ENCODE data around the gene RIIAD1.
A peak's percentile ranks its signal among the peaks of the same experiment; 100 is the strongest.

RIIAD1 gene

DNA sequence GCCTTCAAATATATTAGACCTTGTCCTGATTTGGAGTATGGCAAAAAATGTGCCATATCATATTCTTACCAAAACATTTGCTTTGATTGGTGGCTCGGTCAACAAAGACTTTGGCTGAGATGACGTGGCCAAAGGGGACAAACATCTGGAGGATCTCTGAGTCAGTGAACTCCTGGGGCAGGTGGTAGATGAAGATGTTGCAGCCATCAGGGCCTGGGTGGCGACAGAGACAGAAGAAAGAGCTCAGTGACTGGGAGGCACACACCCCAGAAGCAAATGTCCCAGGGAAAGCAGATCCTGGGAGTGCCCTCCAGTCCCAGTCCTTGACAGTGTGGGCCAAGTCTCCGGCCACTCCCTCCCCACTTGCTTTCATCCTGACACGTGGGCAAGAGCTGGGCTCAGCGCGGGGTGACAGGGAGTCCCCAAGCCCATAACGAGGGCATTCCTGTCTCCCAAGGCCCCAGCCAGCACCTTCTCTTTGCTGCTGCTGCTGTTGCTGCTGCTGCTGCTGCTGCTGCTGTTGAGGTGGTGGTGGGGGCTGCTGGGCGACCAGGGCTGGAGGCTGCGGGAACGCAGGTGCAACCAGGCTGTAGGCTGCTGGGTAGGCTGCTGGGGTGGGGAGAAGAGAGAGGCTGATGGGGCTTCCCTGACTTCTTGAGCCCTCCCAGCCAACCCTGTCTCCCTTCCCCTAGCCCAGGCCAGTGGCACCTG is 15.4 kb upstream of the RIIAD1 start:
- no peaks in the 10 kb centered on the region for H3K79me1 ChIP-seq (ENCODE audit: low read length)
- H3K9ac ChIP-seq (ENCODE audit: low read length): no peak overlapping the region
- H3K4me1 ChIP-seq (ENCODE audit: control insufficient read depth in 1 of 2, insufficient read depth in 2 of 2, low read length in 2 of 2): peaks cover 9 to 10% of the 10 kb centered on the region in 2 experiments
- H3K27me3 ChIP-seq (ENCODE audit: insufficient read depth, low read length): no peaks in the 10 kb centered on the region
- no peak overlapping the region for H2AK5ac ChIP-seq (ENCODE audit: low read length)
- H4K12ac ChIP-seq (ENCODE audit: low read depth, low read length): no peak overlapping the region
- no peak overlapping the region for H3K23ac ChIP-seq (ENCODE audit: low read length)
- DNase-seq: peak; percentile 40 to 68
- no peaks in the 10 kb centered on the region for H3K9me3 ChIP-seq (ENCODE audit: insufficient read depth, low read depth, low read length)
- peaks cover 3 to 6% of the 10 kb centered on the region in 2 experiments for H3K36me3 ChIP-seq (ENCODE audit: control insufficient read depth in 1 of 2, insufficient read depth in 2 of 2, low read length in 2 of 2)
- no peak overlapping the region for H2BK5ac ChIP-seq (ENCODE audit: low read depth, low read length, poor library complexity)
- H3K79me2 ChIP-seq (ENCODE audit: control insufficient read depth, insufficient read depth, low read length, poor library complexity): no peaks in the 10 kb centered on the region
- H3K18ac ChIP-seq (ENCODE audit: low read length): no peak overlapping the region
- no CpG with 5 or more reads among the region's 11 CpGs for WGBS (ENCODE audit: extremely low coverage, insufficient coverage, insufficient read length)
- H4K91ac ChIP-seq (ENCODE audit: low read depth, low read length): no peak overlapping the region
- H3K27ac ChIP-seq (ENCODE audit: low read depth, low read length): no peak overlapping the region
- no peak overlapping the region for H2AFZ ChIP-seq (ENCODE audit: insufficient read depth, low read length, poor library complexity)
- no peak overlapping the region for H4K8ac ChIP-seq (ENCODE audit: low read depth, low read length)
- no peak overlapping the region for H3K14ac ChIP-seq (ENCODE audit: low read length)
- H2BK120ac ChIP-seq (ENCODE audit: insufficient read depth, low read length, poor library complexity): no peak overlapping the region
- H3K4ac ChIP-seq (ENCODE audit: low read depth, low read length): no peak overlapping the region
- no peak overlapping the region for H2BK12ac ChIP-seq (ENCODE audit: low read length)
- H3K4me2 ChIP-seq (ENCODE audit: low read length): no peak overlapping the region
- no peak overlapping the region for H3K4me3 ChIP-seq (ENCODE audit: low read depth, low read length)

DNA sequence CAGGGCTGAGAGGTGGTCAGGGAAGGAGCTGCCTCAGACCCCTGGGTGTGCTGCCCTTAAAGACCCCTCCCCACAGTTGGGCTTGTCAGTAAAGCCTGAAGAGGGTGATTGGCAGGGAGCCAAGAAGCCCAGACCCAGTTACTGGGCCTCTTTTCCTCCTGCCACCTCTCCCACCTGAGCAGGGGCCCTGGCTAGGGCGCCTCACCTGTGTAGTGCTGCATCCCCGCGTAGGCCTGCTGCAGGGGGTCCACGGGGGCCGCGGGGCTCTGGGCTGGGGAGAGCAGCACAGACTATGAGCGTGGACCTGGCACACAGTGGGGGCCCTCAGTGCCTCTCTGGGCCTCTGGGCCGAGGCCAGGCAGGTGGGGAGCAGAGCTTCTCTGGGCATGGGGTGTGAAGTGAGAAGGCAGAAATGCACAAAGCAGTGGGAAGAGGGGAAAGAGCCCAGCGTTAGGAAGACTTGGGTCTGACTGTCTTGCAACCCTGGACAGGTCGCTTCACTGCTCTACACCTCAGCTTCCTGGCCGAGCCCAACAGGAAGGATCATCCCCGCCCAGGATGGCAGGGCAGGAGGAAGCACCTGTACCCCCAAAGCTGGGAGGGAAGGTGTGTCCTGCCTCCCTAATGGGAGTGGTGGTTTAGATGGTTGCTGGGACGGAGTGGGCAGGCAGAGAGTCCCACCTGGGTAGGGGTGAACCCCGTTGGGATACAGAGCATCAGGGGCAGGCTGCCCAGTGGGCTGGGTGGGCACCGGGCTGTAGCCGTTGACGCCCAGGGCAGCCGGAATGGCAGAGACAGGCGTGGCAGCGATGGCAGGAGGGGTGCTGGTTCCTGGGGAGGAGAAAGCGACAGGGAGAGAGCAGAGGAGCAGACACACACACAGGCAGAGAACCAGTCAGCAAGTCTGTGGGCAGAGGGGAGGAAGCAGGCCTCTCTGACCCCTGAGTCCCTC is 14.6 kb upstream of the RIIAD1 start:
- Histone ChIP-seq H3K27me3 (ENCODE audit: insufficient read depth, low read length) (no peaks in the 10 kb centered on the region), H3K9ac (ENCODE audit: low read length) (no peak overlapping the region), H3K9me3 (ENCODE audit: insufficient read depth, low read depth, low read length) (no peaks in the 10 kb centered on the region), H2AFZ (ENCODE audit: insufficient read depth, low read length, poor library complexity) (no peak overlapping the region), H4K12ac (ENCODE audit: low read depth, low read length) (no peak overlapping the region), H2BK5ac (ENCODE audit: low read depth, low read length, poor library complexity) (no peak overlapping the region), H3K79me2 (ENCODE audit: control insufficient read depth, insufficient read depth, low read length, poor library complexity) (no peaks in the 10 kb centered on the region), H4K91ac (ENCODE audit: low read depth, low read length) (no peak overlapping the region), H3K23ac (ENCODE audit: low read length) (no peak overlapping the region), H4K8ac (ENCODE audit: low read depth, low read length) (no peak overlapping the region), H3K27ac (ENCODE audit: low read depth, low read length) (no peak overlapping the region), H3K36me3 (ENCODE audit: control insufficient read depth in 1 of 2, insufficient read depth in 2 of 2, low read length in 2 of 2) (no peaks in the 10 kb centered on the region), H3K18ac (ENCODE audit: low read length) (no peak overlapping the region), H2BK120ac (ENCODE audit: insufficient read depth, low read length, poor library complexity) (no peak overlapping the region), H3K4me2 (ENCODE audit: low read length) (no peak overlapping the region), H2AK5ac (ENCODE audit: low read length) (no peak overlapping the region), H3K14ac (ENCODE audit: low read length) (no peak overlapping the region), H3K79me1 (ENCODE audit: low read length) (no peaks in the 10 kb centered on the region), H3K4me1 (ENCODE audit: control insufficient read depth in 1 of 2, insufficient read depth in 2 of 2, low read length in 2 of 2) (peaks cover 9 to 10% of the 10 kb centered on the region in 2 experiments), H2BK12ac (ENCODE audit: low read length) (no peak overlapping the region), H3K4me3 (ENCODE audit: low read depth, low read length) (peak overlapping the region; percentile 14), H3K4ac (ENCODE audit: low read depth, low read length) (no peak overlapping the region)
- DNase-seq: no peak
- WGBS (ENCODE audit: extremely low coverage, insufficient coverage, insufficient read length): no CpG with 5 or more reads among the region's 21 CpGs

GRCh38 chr1:151707541-151708065 is 13.7 kb upstream of the RIIAD1 start:
- no peak overlapping the region for H2BK5ac ChIP-seq (ENCODE audit: low read depth, low read length, poor library complexity)
- H3K27ac ChIP-seq (ENCODE audit: low read depth, low read length): no peak overlapping the region
- no peaks in the 10 kb centered on the region for H3K9me3 ChIP-seq (ENCODE audit: insufficient read depth, low read depth, low read length)
- H4K91ac ChIP-seq (ENCODE audit: low read depth, low read length): no peak overlapping the region
- H3K79me1 ChIP-seq (ENCODE audit: low read length): no peaks in the 10 kb centered on the region
- no peaks in the 10 kb centered on the region for H3K79me2 ChIP-seq (ENCODE audit: control insufficient read depth, insufficient read depth, low read length, poor library complexity)
- no peak overlapping the region for H4K12ac ChIP-seq (ENCODE audit: low read depth, low read length)
- H3K14ac ChIP-seq (ENCODE audit: low read length): no peak overlapping the region
- H3K27me3 ChIP-seq (ENCODE audit: insufficient read depth, low read length): no peaks in the 10 kb centered on the region
- WGBS (ENCODE audit: extremely low coverage, insufficient coverage, insufficient read length): no CpG with 5 or more reads among the region's 15 CpGs
- no peak overlapping the region for H3K4me2 ChIP-seq (ENCODE audit: low read length)
- no peak overlapping the region for H3K4ac ChIP-seq (ENCODE audit: low read depth, low read length)
- no peak overlapping the region for H3K9ac ChIP-seq (ENCODE audit: low read length)
- H3K36me3 ChIP-seq (ENCODE audit: control insufficient read depth in 1 of 2, insufficient read depth in 2 of 2, low read length in 2 of 2): no peaks in the 10 kb centered on the region
- no peak overlapping the region for H3K23ac ChIP-seq (ENCODE audit: low read length)
- H3K4me3 ChIP-seq (ENCODE audit: low read depth, low read length): no peak overlapping the region
- peaks cover 9 to 10% of the 10 kb centered on the region in 2 experiments for H3K4me1 ChIP-seq (ENCODE audit: control insufficient read depth in 1 of 2, insufficient read depth in 2 of 2, low read length in 2 of 2)
- H2AFZ ChIP-seq (ENCODE audit: insufficient read depth, low read length, poor library complexity): no peak overlapping the region
- no peak overlapping the region for H2BK120ac ChIP-seq (ENCODE audit: insufficient read depth, low read length, poor library complexity)
- H2AK5ac ChIP-seq (ENCODE audit: low read length): no peak overlapping the region
- DNase-seq: no peak
- no peak overlapping the region for H2BK12ac ChIP-seq (ENCODE audit: low read length)
- no peak overlapping the region for H3K18ac ChIP-seq (ENCODE audit: low read length)
- no peak overlapping the region for H4K8ac ChIP-seq (ENCODE audit: low read depth, low read length)

DNA sequence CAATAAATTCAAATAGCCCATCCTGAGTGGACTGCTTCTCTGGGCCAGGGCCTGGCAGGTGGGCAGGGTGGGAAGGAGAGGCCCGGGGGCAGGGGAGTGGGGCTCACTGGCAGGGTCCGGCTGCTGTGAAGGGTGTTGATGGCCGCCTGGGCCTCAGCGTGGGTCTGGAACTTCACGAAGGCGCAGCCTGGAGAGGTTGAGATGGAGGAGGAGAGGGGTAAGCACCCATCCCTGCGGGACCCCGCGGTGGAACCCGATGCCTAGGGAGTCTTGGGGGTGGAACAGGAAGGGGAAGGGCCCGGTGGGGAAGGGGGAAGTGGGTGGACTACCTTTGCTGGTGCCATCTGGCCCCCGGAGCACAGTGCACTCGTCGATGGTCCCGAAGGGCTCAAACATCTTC is 12.4 kb upstream of the RIIAD1 start:
- DNase-seq: no peak
- H4K91ac ChIP-seq (ENCODE audit: low read depth, low read length): no peak overlapping the region

More for the DNA sequence above, 12.4 kb upstream of the RIIAD1 start:
- H2AFZ ChIP-seq (ENCODE audit: insufficient read depth, low read length, poor library complexity): no peak overlapping the region
- H4K8ac ChIP-seq (ENCODE audit: low read depth, low read length): no peak overlapping the region
- H4K12ac ChIP-seq (ENCODE audit: low read depth, low read length): no peak overlapping the region
- no peaks in the 10 kb centered on the region for H3K36me3 ChIP-seq (ENCODE audit: control insufficient read depth in 1 of 2, insufficient read depth in 2 of 2, low read length in 2 of 2)
- H3K14ac ChIP-seq (ENCODE audit: low read length): no peak overlapping the region
- no peak overlapping the region for H2BK120ac ChIP-seq (ENCODE audit: insufficient read depth, low read length, poor library complexity)
- peaks cover 9 to 10% of the 10 kb centered on the region in 2 experiments for H3K4me1 ChIP-seq (ENCODE audit: control insufficient read depth in 1 of 2, insufficient read depth in 2 of 2, low read length in 2 of 2)
- H3K23ac ChIP-seq (ENCODE audit: low read length): no peak overlapping the region
- no peaks in the 10 kb centered on the region for H3K27me3 ChIP-seq (ENCODE audit: insufficient read depth, low read length)
- no peak overlapping the region for H3K4me2 ChIP-seq (ENCODE audit: low read length)
- H2AK5ac ChIP-seq (ENCODE audit: low read length): no peak overlapping the region
- no peak overlapping the region for H3K4ac ChIP-seq (ENCODE audit: low read depth, low read length)
- H3K79me1 ChIP-seq (ENCODE audit: low read length): no peaks in the 10 kb centered on the region
- H3K4me3 ChIP-seq (ENCODE audit: low read depth, low read length): no peak overlapping the region
- no peak overlapping the region for H2BK12ac ChIP-seq (ENCODE audit: low read length)
- no peaks in the 10 kb centered on the region for H3K9me3 ChIP-seq (ENCODE audit: insufficient read depth, low read depth, low read length)
- no peak overlapping the region for H3K18ac ChIP-seq (ENCODE audit: low read length)
- WGBS (ENCODE audit: extremely low coverage, insufficient coverage, insufficient read length): no CpG with 5 or more reads among the region's 15 CpGs
- no peak overlapping the region for H2BK5ac ChIP-seq (ENCODE audit: low read depth, low read length, poor library complexity)
- H3K9ac ChIP-seq (ENCODE audit: low read length): no peak overlapping the region
- no peaks in the 10 kb centered on the region for H3K79me2 ChIP-seq (ENCODE audit: control insufficient read depth, insufficient read depth, low read length, poor library complexity)
- no peak overlapping the region for H3K27ac ChIP-seq (ENCODE audit: low read depth, low read length)
